GM12875 (cell line): ENCODE results near the gene PGBD5.

ENCODE experiments used
- H3K4me3 ChIP-seq: one replicate; pipeline ENCODE4 v1.5.1; 2011; ENCODE audit warnings: low read depth, low read length, control low read depth
- TF ChIP-seq, protein P1 (sequence below): IDR thresholded peaks from 2 replicates; pipeline ENCODE4 v1.5.1; 2011; ENCODE audit warnings: low read depth, mild to moderate bottlenecking, control low read depth, inconsistent platforms, low read length, moderate library complexity, borderline replicate concordance; ENCODE audit not compliant: insufficient read depth

PGBD5 gene

DNA sequence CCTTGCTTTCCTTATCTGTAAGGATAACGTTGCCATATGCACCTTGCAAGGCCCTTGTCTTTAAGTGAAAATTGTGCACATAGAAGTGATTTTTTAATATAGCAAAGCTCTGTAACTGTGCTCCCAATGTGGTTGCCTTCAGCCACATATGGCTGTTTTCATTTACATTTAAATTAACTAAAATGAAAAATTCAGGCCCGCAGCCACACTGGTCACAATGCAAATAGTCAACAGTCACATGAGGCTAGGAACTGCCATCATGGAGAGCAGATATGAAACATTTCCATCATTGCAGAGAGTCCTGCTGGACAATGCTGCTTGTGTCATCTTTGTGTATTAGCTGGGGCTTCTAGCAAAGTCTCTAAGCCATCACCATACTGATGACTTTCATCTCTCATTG is 83.4 kb downstream of the PGBD5 start:
- no peak overlapping the region for H3K4me3 ChIP-seq
- TF ChIP-seq, protein P1, sequence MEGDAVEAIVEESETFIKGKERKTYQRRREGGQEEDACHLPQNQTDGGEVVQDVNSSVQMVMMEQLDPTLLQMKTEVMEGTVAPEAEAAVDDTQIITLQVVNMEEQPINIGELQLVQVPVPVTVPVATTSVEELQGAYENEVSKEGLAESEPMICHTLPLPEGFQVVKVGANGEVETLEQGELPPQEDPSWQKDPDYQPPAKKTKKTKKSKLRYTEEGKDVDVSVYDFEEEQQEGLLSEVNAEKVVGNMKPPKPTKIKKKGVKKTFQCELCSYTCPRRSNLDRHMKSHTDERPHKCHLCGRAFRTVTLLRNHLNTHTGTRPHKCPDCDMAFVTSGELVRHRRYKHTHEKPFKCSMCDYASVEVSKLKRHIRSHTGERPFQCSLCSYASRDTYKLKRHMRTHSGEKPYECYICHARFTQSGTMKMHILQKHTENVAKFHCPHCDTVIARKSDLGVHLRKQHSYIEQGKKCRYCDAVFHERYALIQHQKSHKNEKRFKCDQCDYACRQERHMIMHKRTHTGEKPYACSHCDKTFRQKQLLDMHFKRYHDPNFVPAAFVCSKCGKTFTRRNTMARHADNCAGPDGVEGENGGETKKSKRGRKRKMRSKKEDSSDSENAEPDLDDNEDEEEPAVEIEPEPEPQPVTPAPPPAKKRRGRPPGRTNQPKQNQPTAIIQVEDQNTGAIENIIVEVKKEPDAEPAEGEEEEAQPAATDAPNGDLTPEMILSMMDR = no peak

DNA sequence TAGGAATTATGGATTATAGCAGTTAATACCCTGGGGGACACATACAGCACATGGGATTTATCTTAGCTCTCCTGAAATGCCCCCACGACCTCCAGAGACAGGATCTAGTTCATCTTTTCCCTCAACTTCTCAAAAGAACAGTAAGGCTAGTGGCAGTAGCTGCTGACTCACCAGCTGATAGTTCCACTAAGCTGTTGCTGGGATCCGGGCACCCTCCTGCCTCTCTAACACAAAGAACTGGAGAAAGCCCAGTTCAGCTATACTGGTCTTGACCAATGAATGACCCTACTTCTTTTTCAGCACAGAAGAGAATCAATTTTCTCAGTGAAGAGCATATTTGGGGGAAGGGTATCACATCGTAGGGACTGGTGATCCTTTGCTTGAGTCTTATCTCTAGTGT is 84.1 kb downstream of the PGBD5 start:
- TF ChIP-seq, protein P1 = no peak
- no peak overlapping the region for H3K4me3 ChIP-seq

DNA sequence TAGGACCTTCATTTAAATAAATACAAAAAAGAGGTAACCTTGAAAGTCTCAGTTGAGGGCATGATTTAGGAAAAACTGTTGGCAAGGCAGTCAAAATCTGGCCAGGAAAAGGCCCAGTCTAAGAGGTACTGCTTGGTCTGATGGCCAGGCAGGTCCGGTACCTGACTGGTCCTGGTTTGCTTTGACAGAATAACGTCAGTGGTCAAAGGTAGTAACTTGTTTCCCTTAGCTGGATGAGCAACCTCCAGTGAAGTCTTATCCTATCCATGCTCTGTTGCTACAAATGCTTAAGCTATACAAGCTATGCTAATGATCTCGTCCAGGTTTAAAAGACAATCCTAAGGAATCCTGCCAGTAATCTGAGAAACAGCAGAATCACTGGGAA is 85.0 kb downstream of the PGBD5 start:
- no peak overlapping the region for H3K4me3 ChIP-seq
- TF ChIP-seq, protein P1 = no peak

DNA sequence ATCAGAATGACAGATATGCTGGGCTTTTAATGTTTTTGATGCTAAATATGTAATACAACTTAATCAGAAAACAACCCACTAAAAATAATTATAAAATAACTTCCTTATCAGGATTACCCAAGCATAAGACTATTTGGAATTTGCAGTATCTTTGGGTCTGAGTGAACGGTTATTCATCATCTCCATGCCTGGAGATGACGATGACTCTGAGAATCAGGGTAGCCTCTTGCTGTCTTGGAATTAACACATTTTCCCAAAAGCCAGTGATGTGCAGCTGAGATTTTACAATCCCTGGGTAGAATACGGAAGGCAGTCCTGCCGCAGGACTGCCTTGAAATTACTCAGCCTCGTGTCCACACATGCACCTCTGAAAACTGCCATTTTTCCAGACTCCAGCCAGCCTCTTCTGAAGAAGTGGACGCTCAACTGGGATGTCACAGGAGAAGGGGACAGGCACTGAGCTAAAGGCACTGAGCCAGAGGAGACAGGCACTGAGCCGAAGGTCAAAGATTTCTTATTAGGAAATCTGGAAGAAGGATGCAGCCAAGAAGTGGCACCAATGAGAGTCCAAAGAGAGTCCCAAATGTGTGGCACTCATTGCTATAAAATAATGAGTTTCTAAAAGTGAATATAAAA is 85.5 kb downstream of the PGBD5 start:
- TF ChIP-seq, protein P1 = no peak
- no peak overlapping the region for H3K4me3 ChIP-seq

DNA sequence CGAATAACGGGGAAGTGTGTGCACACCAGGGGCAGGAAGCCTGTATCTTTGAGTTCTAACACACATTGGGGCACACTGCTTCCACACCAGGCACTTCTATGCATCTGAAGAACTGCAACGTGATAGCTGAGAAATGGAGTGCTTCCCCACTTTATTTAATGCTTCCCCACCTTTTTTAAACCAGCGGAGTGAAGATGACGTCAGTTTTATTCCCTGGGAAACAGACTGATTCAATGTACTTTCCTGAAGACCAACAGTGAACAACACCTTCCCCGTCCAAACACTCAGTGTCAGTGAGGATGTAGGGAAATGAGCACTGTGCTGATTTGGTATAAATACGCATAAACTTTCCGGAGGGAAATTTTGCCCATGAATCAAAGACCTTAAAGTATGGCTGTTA is 87.1 kb downstream of the PGBD5 start:
- TF ChIP-seq, protein P1 = no peak
- no peak overlapping the region for H3K4me3 ChIP-seq

DNA sequence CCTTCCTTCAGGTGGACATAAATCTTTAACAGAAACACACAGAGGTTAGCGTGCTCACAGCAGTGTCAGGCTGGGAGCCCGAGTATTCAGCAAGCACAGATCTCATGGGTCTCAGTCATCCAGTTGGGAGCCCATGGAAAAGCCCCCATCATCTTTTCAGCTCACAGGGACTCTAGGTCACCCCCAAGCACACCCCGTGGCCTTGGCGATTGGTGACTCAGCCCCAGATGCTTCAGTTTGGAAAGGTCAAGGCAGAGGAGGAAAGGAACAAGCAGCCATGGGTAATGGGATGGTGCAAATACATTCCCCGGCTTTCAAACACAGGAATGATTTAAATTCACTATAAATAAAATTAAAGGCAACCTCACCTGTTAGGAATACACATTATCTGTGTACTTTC is 88.9 kb downstream of the PGBD5 start:
- TF ChIP-seq, protein P1 = no peak
- H3K4me3 ChIP-seq = no peak overlapping the region

DNA sequence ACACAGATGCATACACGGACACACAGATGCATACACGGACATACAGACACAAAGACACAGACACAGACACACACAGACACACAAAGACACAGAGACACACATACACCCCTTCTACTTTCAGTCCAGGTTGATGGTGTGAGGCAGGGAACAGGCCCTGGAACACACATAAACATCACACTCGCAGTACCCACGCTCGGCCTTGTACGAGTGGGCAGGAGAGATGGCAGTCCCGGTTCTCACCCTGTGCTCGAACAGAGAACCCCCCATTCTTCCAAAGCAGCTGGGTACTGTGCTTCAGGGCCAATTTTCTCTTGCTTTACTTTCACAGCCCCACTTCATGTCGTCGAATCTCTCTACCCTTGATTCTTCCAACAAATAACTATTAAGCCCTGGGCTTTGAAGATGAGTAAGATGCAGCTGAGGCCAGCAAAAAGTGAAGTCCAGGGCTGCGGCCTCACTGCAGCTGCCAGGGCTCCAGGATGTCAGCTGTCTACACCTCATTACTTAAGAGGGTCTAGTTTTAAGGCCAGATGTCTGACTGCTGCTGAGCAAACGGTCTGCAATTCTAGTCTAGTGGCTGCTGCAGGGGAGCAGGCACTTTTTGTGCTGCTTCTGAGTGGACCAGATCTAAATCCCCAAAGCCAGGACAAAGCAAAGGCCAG is 90.1 kb downstream of the PGBD5 start:
- TF ChIP-seq, protein P1 = no peak
- H3K4me3 ChIP-seq = no peak overlapping the region
